Stimulated activated CD4-positive, alpha-beta T cell treated with anti-CD3 and anti-CD28 coated beads, Interleukin-2, amount 100 ng/mL, for 48 hours (primary cell): ENCODE data around the gene GSK3A.

Experiments used
- DNase-seq, 2 donors: peaks; one replicate each; pipeline ENCODE4 v3.0.0-alpha.2; 2020

Gene GSK3A

DNA sequence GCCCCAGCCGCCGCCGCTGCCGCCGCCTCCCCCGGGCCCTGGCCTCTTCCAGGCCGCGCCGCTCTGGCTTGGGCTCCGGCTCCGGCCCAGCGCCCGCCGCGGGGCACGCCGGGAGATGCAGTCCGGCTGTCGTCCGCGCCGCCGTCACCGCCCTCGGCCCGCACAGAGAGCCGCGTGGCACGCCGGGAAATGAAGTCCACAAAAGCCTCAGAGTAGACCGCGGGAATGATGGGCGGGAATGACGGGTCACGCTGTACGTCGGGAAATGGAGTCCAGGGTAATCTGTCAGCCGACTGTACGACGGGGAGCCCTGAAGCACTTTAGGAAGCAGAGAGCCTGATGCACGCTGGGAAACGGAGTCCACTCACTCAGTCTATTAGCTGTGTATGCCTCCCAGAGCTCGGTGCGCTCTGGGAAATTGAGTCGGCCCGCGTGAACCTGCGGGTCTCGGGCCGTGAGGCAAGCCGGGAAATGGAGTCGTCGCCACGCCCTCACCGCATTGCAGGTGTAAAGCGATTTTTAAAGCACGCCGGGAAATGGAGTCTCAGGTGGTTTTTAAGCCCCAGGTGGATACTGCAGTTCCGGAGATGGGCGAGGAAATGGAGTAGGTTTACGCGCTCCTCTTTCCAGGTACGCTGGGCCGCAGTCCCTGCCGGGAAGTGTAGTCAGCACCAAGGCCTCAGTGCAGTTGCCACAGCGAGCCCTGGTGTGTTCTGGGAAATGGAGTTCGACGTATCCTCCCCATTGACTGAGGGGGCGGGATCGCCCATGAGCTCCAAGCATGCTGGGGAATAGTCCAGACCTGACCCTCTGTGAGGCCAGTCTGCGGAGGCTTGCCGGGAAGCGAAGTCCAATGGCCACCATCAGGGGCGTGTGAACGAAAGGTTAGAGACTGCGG lies at the start of gene GSK3A:
GSK3A (minus strand) TSS at position 91 of the 898 bp plus-strand sequence. CDS start 137 bp downstream, outside the sequence.
- DNase-seq = peak; percentile 88 to 92

DNA sequence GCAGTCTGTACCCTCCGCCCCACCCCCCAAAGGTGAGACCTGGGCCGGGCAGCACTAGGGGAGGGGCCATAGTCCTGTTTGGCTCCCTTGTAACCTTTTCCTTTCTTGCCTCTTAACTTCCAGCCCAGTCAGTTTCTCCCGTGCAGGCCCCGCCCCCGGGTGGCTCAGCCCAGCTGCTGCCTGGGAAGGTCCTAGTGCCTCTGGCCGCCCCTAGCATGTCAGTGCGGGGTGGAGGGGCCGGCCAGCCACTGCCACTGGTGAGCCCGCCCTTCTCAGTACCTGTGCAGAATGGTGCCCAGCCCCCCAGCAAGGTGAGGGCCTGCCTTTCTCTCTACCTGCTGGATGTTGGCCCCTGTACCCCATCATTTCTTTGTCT lies 49.0 kb upstream of the GSK3A start:
- no peak for DNase-seq

GRCh38 chr19:42290523-42291434 lies 48.4 kb upstream of the GSK3A start:
- peak; percentile 39 to 55 for DNase-seq

DNA sequence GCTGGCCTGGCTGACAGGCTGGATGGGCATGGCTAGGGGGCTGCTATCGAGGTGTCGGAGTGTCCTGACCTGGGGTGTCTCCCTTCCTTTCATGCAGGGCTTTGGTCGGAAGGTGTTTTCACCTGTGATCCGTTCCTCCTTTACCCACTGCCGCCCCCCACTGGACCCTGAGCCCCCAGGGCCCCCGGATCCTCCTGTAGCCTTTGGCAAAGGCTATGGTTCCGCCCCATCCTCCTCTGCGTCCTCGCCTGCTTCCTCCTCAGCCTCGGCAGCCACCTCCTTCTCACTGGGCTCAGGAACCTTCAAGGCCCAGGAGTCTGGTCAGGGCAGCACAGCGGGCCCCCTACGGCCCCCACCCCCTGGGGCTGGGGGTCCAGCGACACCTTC lies 47.7 kb upstream of the GSK3A start:
- no peak for DNase-seq

DNA sequence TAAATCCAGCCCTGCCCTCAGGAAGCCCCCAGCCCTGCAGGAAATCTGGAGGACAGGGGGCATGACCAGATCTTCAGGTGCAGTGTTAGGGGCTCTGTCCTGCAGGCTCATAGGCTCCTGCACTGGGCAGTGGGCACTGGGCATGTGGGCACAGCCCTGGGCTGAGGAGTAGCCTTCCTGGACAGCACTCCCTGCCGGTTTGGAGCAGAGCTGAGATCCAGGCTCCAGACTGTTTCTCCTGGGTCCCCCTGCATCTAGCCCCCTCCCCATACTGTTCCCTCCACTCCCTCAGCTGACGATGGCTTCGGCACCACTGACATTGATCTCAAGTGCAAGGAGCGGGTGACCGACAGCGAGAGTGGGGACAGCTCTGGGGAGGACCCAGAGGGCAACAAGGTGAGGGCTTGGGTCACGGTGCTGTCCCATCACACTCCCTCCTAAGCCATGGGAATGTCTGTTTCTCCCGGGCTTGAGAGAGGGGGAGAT lies 47.2 kb upstream of the GSK3A start:
- no peak for DNase-seq

DNA sequence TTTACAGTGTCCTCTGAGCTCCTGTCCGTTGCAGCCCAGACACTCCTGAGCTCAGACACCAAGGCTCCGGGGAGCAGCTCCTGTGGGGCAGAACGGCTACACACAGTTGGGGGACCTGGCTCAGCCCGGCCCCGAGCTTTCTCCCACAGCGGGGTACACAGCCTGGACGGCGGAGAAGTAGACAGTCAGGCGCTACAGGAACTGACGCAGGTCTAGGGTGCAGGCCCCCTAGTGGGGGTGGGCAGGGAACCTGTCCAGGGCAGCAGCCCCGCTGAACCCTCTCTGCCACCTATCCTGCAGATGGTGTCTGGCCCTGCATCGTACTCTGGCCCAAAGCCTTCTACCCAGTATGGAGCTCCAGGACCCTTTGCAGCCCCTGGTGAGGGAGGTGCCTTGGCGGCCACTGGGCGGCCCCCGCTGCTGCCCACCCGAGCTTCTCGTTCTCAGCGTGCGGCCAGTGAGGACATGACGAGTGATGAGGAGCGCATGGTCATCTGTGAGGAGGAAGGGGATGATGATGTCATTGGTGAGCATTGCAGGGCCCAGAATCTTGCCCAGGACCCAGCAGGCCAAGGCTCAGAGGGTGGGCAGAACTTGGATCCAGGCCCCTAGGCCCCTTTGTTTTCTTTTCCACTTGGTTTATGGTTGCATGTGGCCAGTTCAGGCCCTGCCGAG lies 46.6 kb upstream of the GSK3A start:
- DNase-seq = no peak

DNA sequence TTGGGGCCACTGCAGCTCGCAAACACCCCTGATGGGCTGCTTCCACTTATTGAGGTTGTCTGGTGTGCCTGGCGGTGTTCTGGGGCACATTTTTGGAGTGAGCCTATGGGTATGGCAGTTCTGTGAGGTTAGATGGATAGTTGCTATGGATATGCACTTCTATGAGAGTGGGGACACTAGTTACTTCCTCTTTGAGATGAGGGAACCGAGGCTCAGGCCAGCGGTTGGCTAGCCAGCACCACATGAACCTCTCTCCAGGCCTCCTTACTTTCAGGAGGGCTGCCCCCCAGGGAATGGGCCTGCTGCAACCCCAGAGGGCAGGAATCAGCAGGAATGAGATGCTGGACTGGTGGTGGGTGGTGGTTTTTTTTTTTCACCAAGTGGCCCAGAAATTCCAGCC lies 46.0 kb upstream of the GSK3A start:
- no peak for DNase-seq

DNA sequence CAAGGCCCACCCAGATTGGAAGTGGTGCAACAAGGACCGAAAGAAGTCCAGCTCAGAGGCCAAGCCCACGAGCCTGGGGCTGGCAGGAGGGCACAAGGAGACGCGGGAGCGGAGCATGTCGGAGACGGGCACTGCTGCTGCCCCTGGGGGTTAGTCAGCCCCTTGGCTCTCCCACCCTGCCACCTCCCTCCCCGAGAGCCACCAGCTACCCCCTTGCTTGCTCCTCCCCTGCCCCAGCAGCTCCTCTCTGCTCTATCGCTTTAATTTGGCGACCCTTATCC lies 45.4 kb upstream of the GSK3A start:
- DNase-seq = no peak

DNA sequence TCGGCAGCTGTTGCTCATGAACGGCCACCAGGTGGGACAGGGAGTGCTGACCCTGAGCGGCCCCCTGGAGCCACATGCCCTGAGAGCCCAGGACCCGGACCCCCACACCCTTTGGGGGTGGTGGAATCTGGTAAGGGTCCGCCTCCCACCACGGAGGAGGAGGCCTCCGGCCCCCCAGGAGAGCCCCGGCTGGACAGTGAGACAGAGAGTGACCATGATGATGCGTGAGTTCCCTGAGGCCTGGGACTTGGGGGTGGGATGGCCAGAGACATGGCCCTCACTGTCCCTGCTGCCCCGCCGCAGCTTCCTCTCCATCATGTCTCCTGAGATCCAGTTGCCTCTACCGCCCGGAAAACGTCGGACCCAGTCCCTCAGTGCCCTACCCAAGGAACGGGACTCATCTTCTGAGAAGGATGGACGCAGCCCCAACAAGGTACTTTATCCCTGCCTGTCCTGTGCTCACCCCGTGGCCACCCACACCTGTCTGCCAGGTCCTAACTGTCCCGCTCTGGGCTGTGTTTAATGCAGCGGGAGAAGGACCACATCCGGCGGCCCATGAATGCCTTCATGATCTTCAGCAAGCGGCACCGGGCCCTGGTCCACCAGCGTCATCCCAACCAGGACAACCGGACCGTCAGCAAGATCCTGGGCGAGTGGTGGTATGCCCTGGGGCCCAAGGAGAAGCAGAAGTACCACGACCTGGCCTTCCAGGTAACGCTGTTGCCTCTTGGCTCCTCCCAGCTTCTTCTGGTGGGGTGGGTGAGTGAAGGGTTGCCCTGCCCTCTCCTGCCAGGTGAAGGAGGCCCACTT lies 44.8 kb upstream of the GSK3A start:
- no peak for DNase-seq

DNA sequence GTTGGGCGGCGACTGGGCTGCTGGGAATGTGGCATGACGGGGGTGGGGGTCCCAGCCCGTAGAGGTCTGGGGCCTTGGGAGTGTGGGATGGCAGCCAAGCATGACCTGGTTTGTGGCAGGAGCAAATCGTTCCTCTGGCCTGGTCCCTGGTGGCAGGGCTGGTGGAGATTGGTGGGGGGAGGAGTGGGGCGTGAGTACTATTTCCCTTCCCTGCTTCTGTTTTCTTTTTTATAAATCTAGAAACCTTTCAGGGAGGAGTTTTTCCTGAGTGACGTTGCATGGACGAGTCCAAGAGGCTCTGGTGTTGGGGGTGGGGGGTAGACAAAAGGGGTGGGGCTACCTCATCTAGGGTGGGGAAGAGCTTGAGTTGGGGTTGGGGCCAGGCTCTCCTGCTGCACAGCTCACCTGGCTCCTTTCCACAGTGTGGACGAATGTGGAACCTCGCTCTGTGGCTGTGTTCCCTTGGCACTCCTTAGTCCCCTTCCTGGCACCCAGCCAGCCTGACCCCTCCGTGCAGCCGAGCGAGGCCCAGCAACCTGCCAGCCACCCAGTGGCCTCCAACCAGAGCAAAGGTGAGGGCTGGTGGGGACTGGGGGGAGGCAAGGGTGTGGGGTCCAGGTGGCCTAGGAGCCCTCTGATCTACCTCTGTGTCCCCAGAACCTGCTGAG lies 44.1 kb upstream of the GSK3A start:
- no peak for DNase-seq

GRCh38 chr19:42285988-42286348 lies 43.6 kb upstream of the GSK3A start:
- DNase-seq = no peak

GRCh38 chr19:42285541-42285941 lies 43.1 kb upstream of the GSK3A start:
- no peak for DNase-seq

- no peak for DNase-seq
Observed at GRCh38 chr19:42284591-42285341, 42.4 kb upstream of the GSK3A start.

DNA sequence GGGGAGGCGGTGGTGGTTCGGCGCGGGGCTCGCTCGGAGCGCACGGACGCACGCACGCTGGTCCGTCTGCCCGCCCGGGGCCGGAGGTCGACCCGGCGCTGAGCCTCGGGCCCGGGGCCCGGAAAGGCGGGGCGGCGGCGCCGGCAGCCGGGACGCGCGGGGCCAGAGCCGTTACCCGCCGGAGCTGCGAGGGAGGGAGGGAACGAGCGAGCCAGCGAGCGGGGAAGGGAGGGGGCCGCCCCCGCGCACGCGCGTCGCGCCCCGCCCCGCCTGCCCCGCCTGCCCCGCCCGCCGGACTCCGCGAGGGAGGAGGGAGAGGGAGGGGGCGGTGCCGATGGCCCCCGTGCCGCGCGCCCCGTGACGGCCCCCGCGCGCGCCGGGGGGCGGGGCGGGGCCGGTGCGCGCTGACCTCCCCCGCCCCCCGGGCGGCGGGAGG lies 41.7 kb upstream of the GSK3A start:
- peak; percentile 68 to 71 for DNase-seq

DNA sequence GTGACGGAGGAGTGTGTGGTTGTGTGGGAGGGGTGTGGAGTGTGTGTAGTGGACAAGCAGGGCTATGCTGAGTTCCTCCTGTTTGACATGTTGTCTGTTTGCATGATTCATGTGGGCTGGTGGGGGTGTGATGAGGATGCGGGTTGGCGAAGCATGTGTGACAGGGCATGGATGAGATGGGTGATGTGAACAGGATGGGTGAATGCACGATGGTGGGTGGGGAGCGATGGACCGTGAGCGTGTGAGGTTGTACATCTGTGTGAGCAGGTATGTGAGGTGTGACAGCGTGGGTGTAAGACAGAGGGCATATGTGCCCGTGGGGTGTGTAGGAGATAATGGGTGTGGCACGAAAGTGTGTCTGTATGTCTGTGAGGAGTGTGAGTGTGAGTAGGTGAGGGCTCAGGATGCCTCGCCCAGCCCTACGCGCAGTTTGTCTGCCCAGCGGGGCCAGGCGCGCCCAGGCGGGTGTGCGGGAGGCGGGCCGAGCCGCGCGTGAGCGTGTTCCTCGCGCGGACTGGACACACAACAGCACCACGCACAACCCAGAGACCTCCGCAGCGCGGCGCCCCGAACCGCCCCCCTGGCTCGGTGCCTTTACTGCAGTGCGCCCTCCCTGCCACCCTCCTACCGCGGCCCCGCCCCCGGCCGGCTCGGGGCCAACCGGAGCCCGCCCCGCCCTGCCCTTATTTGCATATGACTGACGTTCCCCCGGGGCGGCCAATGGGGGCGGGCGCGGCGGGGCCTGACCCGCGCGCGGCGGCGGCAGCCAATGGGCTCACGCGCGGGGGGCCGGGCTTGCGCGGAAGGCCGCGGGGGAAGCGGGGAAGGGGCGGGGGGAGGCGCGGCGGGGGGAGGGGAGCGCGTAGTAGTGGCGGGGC lies 41.0 kb upstream of the GSK3A start:
- DNase-seq = peak; percentile 92 to 94

- no peak for DNase-seq
Observed at GRCh38 chr19:42282819-42283187, 40.4 kb upstream of the GSK3A start.

DNA sequence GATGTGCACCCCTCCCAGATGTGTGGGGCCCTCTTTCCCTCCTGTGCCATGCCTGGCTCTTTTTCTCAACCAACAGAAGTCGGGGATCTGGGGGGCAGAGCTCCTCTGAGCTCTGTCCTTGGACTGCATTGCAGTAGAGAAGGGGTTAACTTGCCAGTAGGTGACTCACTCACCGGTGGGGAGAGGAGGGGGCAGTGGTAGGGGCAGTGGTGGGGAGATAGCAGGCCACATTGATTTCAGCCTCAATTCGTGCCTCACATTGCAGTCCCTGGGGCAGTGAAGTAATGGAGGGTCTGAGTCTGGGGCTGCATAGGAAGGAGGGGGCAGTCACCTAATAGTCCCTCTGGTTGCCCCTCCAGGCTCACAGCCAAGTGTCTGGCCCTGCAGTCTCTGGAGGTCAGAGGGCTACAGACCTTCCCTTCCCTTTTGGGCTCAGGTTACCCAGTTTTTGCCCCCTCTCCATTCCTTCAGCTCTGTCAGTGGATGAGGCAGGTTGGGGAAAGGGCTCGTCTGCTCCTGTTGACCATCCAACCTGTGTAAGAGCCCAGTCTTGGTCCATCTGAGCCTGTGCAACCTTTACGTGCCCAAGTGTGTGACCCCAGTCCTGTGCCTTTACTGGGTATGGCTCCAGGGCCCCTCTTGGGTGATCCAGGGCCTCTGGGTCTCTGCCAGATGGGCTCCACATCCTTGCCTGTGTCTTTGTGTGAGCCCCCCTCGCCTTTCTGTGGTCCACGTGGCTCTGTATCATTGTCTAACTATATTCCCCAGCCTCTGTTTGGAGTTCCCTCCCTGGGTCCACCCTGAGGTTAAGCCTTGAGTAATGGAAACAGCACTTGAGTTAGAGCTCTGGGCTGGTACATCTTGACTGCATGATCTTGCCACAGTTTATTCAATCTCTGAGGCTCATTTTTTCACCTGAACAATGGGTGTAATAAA lies 39.7 kb upstream of the GSK3A start:
- no peak for DNase-seq

GRCh38 chr19:42281146-42281826 lies 38.9 kb upstream of the GSK3A start:
- DNase-seq = no peak

- no peak for DNase-seq
Observed at GRCh38 chr19:42280815-42281145, 38.4 kb upstream of the GSK3A start.
